ENCODE data around the gene ARL6IP6. TPM values are rescaled to one million over a fixed set of nuclear protein-coding genes. Genes with fewer than 3 reads are reported as not detected.

The ARL6IP6 gene
- total and polyA plus RNA-seq, 2 of the 13 experiments (the other 11 are each of a cell fraction or from before 2014, with no cell fraction given) = 45.0 to 65.9 TPM

DNA sequence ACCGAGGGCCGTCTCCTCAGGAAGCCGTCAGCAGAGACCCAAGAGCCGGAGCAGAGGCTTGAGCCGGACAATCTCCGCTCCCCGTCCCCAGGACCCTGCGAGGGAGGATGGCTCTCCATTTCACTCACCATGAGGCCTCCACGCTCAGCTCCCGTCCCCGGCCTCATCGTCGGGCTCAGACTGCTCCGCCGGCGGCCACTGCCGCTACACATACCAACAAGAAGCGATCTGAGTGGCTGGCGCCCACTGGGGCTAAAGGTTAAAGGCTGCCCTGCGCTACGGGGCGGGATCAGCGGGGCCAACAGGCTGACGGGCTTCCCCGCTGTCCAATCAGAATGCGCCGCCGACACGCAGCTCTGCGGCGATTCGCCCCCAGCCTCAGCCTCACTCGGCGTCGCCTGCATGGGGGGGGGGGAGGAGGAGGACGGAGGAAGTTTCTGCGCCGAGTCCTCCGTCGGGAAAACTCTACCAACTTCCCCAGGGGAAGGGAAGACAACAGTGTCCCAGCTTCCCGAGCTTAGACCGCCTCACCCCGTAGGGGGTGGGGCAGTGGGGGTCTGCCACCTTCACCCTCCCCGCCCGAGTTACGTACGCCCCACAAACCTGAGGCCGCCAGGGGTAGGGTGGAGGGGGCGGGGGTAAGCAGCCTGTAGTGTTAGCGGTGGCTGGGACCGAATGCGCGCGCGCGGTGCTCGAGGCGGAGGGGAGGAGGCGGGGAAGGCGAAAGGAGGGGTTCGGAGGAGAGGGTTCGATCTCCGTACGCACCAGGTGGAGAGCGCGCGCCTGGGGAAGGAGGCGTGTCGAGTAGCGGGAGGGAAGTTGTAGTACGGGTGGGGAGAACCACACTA, 968 bp upstream of the ARL6IP6 start, which contains the start of gene PRPF40A (continued):
- TF ChIP-seq, protein P1, sequence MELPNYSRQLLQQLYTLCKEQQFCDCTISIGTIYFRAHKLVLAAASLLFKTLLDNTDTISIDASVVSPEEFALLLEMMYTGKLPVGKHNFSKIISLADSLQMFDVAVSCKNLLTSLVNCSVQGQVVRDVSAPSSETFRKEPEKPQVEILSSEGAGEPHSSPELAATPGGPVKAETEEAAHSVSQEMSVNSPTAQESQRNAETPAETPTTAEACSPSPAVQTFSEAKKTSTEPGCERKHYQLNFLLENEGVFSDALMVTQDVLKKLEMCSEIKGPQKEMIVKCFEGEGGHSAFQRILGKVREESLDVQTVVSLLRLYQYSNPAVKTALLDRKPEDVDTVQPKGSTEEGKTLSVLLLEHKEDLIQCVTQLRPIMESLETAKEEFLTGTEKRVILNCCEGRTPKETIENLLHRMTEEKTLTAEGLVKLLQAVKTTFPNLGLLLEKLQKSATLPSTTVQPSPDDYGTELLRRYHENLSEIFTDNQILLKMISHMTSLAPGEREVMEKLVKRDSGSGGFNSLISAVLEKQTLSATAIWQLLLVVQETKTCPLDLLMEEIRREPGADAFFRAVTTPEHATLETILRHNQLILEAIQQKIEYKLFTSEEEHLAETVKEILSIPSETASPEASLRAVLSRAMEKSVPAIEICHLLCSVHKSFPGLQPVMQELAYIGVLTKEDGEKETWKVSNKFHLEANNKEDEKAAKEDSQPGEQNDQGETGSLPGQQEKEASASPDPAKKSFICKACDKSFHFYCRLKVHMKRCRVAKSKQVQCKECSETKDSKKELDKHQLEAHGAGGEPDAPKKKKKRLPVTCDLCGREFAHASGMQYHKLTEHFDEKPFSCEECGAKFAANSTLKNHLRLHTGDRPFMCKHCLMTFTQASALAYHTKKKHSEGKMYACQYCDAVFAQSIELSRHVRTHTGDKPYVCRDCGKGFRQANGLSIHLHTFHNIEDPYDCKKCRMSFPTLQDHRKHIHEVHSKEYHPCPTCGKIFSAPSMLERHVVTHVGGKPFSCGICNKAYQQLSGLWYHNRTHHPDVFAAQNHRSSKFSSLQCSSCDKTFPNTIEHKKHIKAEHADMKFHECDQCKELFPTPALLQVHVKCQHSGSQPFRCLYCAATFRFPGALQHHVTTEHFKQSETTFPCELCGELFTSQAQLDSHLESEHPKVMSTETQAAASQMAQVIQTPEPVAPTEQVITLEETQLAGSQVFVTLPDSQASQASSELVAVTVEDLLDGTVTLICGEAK (IDR thresholded peaks at IDR 0.05) = no peak
- TF ChIP-seq, protein P1 (CRISPR knock-in tag; IDR thresholded peaks at IDR 0.05) = peak; percentile 28; the same call in 1 of the 2 replicates
- TF ChIP-seq SYNCRIP (IDR thresholded peaks at IDR 0.05; ENCODE audit: insufficient read depth, low read depth, low read length) = no peak
- peak; percentile 63; the same call in 1 of the 2 replicates for TF ChIP-seq ARNTL (CRISPR knock-in tag; IDR thresholded peaks at IDR 0.05)
- TF ChIP-seq ZNF768 (CRISPR knock-in tag; IDR thresholded peaks at IDR 0.05) = 0 out of 2 replicates have a peak, but pooled peaks have one; percentile 50
- TF ChIP-seq ZNF792 (CRISPR knock-in tag; IDR thresholded peaks at IDR 0.05) = peak; percentile 35; the same call in 1 of the 2 replicates
- TF ChIP-seq ZNF292 (CRISPR knock-in tag; IDR thresholded peaks at IDR 0.05; ENCODE audit: borderline replicate concordance, low read depth) = peak; percentile 29; the same call in 1 of the 2 replicates
- TF ChIP-seq NR1H2 (CRISPR knock-in tag; IDR thresholded peaks at IDR 0.05; ENCODE audit: borderline replicate concordance, low read depth) = peak; percentile 14
- peak; percentile 41; the same call in 1 of the 2 replicates for TF ChIP-seq MEIS2 (CRISPR knock-in tag; IDR thresholded peaks at IDR 0.05)
- TF ChIP-seq RNF2 (conservative IDR thresholded peaks at IDR 0.05; ENCODE audit: low read depth) = peak; percentile 46; the same call in 1 of the 2 replicates
- TF ChIP-seq GABPA (IDR thresholded peaks at IDR 0.05; ENCODE audit: low read depth, low read length) = peak; percentile 40
- TF ChIP-seq GABPA (CRISPR knock-in tag; IDR thresholded peaks at IDR 0.05; ENCODE audit: low read depth) = peak; percentile 79
- peak; percentile 100 for TF ChIP-seq NR2C2 (CRISPR knock-in tag; IDR thresholded peaks at IDR 0.05; ENCODE audit: borderline replicate concordance)
- peak; percentile 83; the same call in 1 of the 2 replicates for TF ChIP-seq ZNF335 (CRISPR knock-in tag; IDR thresholded peaks at IDR 0.05)
- TF ChIP-seq HNRNPL (IDR thresholded peaks at IDR 0.05; ENCODE audit: low read depth, low read length) = peak; percentile 65; the same call in 1 of the 2 replicates
- TF ChIP-seq, protein P2, sequence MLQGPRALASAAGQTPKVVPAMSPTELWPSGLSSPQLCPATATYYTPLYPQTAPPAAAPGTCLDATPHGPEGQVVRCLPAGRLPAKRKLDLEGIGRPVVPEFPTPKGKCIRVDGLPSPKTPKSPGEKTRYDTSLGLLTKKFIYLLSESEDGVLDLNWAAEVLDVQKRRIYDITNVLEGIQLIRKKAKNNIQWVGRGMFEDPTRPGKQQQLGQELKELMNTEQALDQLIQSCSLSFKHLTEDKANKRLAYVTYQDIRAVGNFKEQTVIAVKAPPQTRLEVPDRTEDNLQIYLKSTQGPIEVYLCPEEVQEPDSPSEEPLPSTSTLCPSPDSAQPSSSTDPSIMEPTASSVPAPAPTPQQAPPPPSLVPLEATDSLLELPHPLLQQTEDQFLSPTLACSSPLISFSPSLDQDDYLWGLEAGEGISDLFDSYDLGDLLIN (CRISPR knock-in tag; IDR thresholded peaks at IDR 0.05; ENCODE audit: borderline replicate concordance) = peak; percentile 92; the same call in 1 of the 2 replicates
